SU-DHL-6 (cell line): Measurements from ENCODE around the gene GLOD4.

Experiments used
- CTCF ChIP-seq: fragments of 200-600 bp; sonication (generic); IDR thresholded peaks from one replicate; pipeline ENCODE4 v1.5.1; 2017; ENCODE audit warnings: antibody characterized with exemption, mild to moderate bottlenecking, low read length, moderate library complexity; ENCODE audit not compliant: insufficient read depth, poor library complexity, severe bottlenecking
- EZH2phosphoT487 ChIP-seq: fragments of 200-600 bp; sonication (generic), shearing (Covaris generic); conservative IDR thresholded peaks from 2 replicates; pipeline ENCODE4 v1.6.1; 2018; ENCODE audit warnings: mild to moderate bottlenecking, antibody characterized with exemption, low read length, moderate library complexity, mixed read lengths

- TF ChIP-seq CTCF (no peak), EZH2phosphoT487 (no peak)
Measured at GRCh38 chr17:792277-792676, 10.2 kb upstream of the GLOD4 start.
